NT2/D1 (cell line): ENCODE data around the gene ARHGEF16.

Source experiments
- DNase-seq: peaks from one replicate; pipeline ENCODE4 v3.0.0-alpha.2; 2011; ENCODE audit warnings: low read depth, low spot score
- H3K27me3 ChIP-seq: 2 replicates; pipeline ENCODE4 v1.6.0; 2011; ENCODE audit warnings: mild to moderate bottlenecking; ENCODE audit not compliant: insufficient read length, insufficient read depth
- H3K36me3 ChIP-seq: 2 replicates; pipeline ENCODE4 v1.6.1; 2011; ENCODE audit warnings: mild to moderate bottlenecking, low read length, mixed read lengths; ENCODE audit not compliant: insufficient read depth, insufficient read length
- H3K4me1 ChIP-seq: 2 replicates; pipeline ENCODE4 v1.5.1; 2011; ENCODE audit not compliant: insufficient read depth, insufficient read length
- H3K4me3 ChIP-seq: 2 replicates; pipeline ENCODE4 v1.5.1; 2011; ENCODE audit warnings: low read depth; ENCODE audit not compliant: insufficient read length
- H3K9ac ChIP-seq: 2 replicates; pipeline ENCODE4 v1.6.0; 2011; ENCODE audit warnings: low read depth; ENCODE audit not compliant: insufficient read length
- H3K9me3 ChIP-seq: 2 replicates; pipeline ENCODE4 v1.5.1; 2011; ENCODE audit warnings: mild to moderate bottlenecking, low read length; ENCODE audit not compliant: insufficient read depth
- SUZ12 ChIP-seq: IDR thresholded peaks from 2 replicates; pipeline ENCODE4 v1.6.1; 2011; ENCODE audit not compliant: insufficient read length, insufficient read depth; ENCODE audit errors: extremely low read depth
- YY1 ChIP-seq: IDR thresholded peaks from 2 replicates; pipeline ENCODE4 v1.6.1; 2011; ENCODE audit not compliant: insufficient read length, insufficient read depth
- ZNF274 ChIP-seq: IDR thresholded peaks from 2 replicates; pipeline ENCODE4 v1.6.1; 2011; ENCODE audit warnings: mild to moderate bottlenecking, low read depth, low read length

The ARHGEF16 gene

DNA sequence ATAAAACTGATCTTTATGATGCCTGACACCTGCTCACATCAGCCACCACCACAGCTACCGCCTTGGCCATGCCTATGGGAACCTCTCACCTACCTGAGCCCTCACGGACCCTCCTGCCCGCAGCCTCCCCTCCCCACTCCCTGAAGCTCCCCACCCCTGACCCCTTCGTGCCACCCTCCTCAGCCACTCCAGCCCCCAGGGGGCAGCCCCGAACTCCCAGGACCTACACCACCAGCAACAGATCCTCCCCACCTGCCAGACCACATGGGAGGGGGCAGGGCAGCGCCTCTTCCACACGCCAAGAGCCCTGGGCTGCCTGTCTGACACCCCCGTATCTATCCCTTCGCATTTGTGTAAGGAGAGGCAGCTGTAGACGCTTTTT is 14.2 kb upstream of the ARHGEF16 start:
- H3K4me3 ChIP-seq = no peak overlapping the region
- no peaks in the 10 kb centered on the region for H3K36me3 ChIP-seq
- no peak for DNase-seq
- H3K4me1 ChIP-seq = peaks cover 9% of the 10 kb centered on the region
- TF ChIP-seq YY1 (no peak), SUZ12 (no peak), ZNF274 (no peak)
- peaks cover 7% of the 10 kb centered on the region; the same call in 1 of the 2 replicates for H3K9me3 ChIP-seq
- no peak overlapping the region for H3K9ac ChIP-seq
- no peaks in the 10 kb centered on the region for H3K27me3 ChIP-seq

DNA sequence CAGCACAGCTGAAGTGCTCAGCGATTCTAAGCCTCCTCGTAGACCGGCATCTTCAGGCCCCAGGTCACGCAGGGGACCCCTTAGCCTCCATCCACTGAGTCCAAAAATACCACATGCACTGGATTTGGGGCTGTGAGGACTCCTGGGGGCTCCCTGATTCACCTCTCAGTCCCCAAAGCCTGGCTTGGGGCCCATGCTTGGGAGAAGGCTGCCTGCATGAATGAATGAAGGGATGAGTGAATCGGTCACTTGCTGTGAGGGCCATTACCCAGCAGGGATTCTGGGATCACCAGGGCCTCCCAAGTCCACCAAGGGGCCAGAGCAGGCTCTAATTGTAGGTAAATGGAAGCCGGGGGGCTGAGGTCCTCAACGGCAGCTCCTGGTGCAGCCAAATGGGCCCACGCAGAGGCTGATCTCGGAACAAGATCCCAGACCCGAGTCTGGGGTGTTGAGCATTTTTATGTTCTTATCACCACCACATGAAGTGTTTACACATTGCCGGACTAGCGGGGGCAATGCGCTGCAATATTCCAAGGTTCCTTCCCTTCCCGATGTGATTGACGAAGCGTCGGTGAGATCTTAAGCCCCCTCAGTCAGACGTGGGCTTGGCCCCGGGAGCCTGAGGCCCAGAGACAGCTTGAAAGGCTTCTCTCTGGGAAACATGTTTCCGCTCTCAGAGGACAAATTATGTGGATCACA is 13.6 kb upstream of the ARHGEF16 start:
- Histone ChIP-seq H3K4me3 (no peak overlapping the region), H3K9me3 (peaks cover 7% of the 10 kb centered on the region; the same call in 1 of the 2 replicates), H3K36me3 (no peaks in the 10 kb centered on the region), H3K4me1 (peaks cover 9% of the 10 kb centered on the region), H3K27me3 (no peaks in the 10 kb centered on the region), H3K9ac (no peak overlapping the region)
- no peak for DNase-seq
- TF ChIP-seq SUZ12 = no peak
- no peak for TF ChIP-seq YY1
- TF ChIP-seq ZNF274 = no peak

DNA sequence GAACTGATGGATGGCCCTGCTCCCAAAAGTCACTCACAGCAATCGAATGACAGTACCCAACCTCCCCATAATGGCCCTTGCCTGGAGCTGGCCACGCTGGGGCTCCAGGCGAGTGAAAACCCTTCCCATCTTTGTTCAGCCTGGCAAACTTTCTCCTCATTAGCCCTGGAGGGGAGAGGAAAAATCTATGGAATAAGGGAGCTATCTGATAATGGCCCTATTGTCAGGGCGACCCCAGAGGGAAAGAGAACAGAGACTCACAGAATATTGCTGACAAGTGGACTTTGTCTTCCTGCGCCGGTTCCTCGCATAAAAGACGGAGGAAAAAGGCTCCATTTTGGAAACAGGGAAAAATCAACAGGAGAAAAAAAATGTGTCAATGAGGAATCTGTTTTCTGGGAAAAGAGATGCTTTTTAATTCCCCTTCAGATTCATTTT is 13.0 kb upstream of the ARHGEF16 start:
- Histone ChIP-seq H3K4me3 (no peak overlapping the region), H3K9ac (no peak overlapping the region), H3K36me3 (no peaks in the 10 kb centered on the region), H3K27me3 (no peaks in the 10 kb centered on the region), H3K9me3 (peaks cover 7% of the 10 kb centered on the region; the same call in 1 of the 2 replicates), H3K4me1 (peaks cover 9% of the 10 kb centered on the region)
- DNase-seq = no peak
- TF ChIP-seq SUZ12 (no peak), YY1 (no peak), ZNF274 (no peak)

DNA sequence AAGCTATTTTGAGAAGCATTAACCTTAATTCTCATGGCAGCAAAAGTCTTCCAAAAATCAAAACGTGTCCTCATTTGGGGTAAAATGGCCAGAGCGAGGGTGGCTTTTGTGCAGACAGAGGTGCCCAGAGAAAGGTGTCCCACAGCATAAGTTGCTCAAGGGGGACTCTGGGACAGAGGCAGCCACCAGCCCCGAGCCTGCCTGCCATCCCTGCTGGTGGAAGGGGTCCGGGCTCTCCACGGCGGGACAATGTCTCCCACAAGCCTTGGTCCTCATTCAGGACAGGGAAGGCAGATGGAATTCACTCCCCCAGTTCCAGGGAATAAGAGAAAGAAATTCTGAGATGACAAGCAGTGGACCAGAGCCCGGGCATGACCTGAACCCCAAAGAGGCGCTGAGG is 12.6 kb upstream of the ARHGEF16 start:
- Histone ChIP-seq H3K27me3 (no peaks in the 10 kb centered on the region), H3K9me3 (peaks cover 7% of the 10 kb centered on the region; the same call in 1 of the 2 replicates), H3K9ac (no peak overlapping the region), H3K36me3 (no peaks in the 10 kb centered on the region), H3K4me3 (no peak overlapping the region), H3K4me1 (peaks cover 9% of the 10 kb centered on the region)
- no peak for TF ChIP-seq SUZ12
- no peak for TF ChIP-seq YY1
- TF ChIP-seq ZNF274 = no peak
- DNase-seq = no peak

DNA sequence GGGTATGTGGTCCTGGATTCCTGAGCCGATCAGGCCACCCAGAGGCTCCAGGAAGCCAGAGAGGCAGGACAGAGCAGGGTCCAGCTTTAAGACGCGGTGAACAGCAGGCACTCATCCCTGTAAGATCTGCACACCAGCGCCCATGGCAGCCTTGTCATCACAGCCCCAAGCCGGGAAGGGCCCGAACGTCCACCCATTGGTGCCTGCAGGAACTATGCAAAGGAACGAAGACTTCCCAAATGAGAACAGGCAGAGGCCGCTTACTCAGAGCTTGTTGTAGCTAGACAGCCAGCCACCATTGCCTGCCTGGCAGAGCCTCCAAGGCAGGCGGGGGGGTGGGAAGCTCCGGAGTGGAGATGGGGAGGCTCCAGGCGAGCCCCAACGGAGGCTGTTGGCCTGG is 12.1 kb upstream of the ARHGEF16 start:
- no peaks in the 10 kb centered on the region for H3K36me3 ChIP-seq
- no peak overlapping the region for H3K4me3 ChIP-seq
- peaks cover 9% of the 10 kb centered on the region for H3K4me1 ChIP-seq
- DNase-seq = no peak
- H3K27me3 ChIP-seq = no peaks in the 10 kb centered on the region
- H3K9me3 ChIP-seq = peaks cover 5% of the 10 kb centered on the region; the same call in 1 of the 2 replicates
- no peak overlapping the region for H3K9ac ChIP-seq
- TF ChIP-seq ZNF274 (no peak), SUZ12 (no peak), YY1 (no peak)

DNA sequence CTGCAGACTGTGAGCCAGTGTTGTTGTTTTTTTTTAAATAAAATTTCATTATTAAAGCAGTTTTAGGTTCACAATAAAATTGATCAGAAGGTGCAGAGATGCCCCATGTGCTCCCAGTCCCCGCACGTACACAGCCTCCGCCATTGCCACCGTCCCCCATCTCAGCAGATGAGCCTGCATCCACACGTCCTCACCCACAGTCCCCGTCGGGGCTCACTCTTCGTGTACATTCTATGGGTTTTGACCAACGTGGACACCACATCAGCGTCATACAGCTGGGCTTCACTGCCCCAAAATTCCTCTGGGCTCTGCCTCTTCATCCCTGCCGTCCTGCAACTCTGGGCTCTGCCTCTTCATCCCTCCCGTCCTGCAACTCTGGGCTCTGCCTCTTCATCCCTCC is 11.6 kb upstream of the ARHGEF16 start:
- Histone ChIP-seq H3K4me1 (peaks cover 9% of the 10 kb centered on the region), H3K4me3 (no peak overlapping the region), H3K36me3 (no peaks in the 10 kb centered on the region), H3K9ac (no peak overlapping the region), H3K27me3 (no peaks in the 10 kb centered on the region), H3K9me3 (no peaks in the 10 kb centered on the region)
- TF ChIP-seq SUZ12 = no peak
- DNase-seq = no peak

DNA sequence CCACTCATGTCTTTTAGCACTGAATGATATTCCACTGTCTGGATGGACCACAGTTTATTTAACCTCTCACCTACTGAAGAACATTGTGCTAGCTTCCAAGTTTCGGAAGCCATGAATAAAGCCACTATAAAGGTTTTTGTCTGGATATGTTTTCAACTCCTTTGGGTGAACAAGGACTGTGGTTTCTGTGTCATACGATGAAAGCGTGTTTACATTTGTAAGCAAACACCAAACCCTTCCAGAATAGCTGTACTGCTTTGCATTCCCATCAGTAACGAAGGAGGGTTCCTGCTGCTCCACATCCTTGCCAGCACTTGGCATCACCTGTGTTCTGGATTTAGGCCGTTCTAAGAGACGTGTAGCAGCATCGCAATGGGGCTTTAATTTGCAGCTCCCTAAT is 10.7 kb upstream of the ARHGEF16 start:
- H3K4me3 ChIP-seq = no peak overlapping the region
- peaks cover 9% of the 10 kb centered on the region for H3K4me1 ChIP-seq
- no peaks in the 10 kb centered on the region for H3K36me3 ChIP-seq
- H3K9ac ChIP-seq = no peak overlapping the region
- H3K27me3 ChIP-seq = no peaks in the 10 kb centered on the region
- H3K9me3 ChIP-seq = no peaks in the 10 kb centered on the region
- TF ChIP-seq ZNF274 = no peak
- TF ChIP-seq SUZ12 = no peak
- TF ChIP-seq YY1 = no peak
- no peak for DNase-seq
